ENCODE data around the gene RAI1. TPM values are rescaled to one million over a fixed set of nuclear protein-coding genes. Genes with fewer than 3 reads are reported as not detected.
"Not testable (repeated sequence)": the region's sequence is repeated elsewhere in the genome, so short reads cannot be mapped to it uniquely, and the experiment has no call there.

Gene RAI1
- total RNA-seq, 1 donor from 2014 or later, result 25.1 TPM

GRCh38 chr17:17794382-17794781 lies 113.1 kb downstream of the RAI1 start:
- intact Hi-C loops (cut with micrococcal nuclease), result no loop called here

GRCh38 chr17:17795296-17795695 lies 114.0 kb downstream of the RAI1 start:
- intact Hi-C loops (cut with micrococcal nuclease), result no loop called here

GRCh38 chr17:17795946-17796786 lies 114.9 kb downstream of the RAI1 start:
- intact Hi-C loops (cut with micrococcal nuclease), result no loop called here

- intact Hi-C loops (cut with micrococcal nuclease), result no loop called here
Measured at GRCh38 chr17:17796787-17797061, 115.5 kb downstream of the RAI1 start.

- intact Hi-C loops (cut with micrococcal nuclease), result no loop called here
Measured at GRCh38 chr17:17797119-17797809, 116.0 kb downstream of the RAI1 start.

GRCh38 chr17:17798010-17798556 lies 116.8 kb downstream of the RAI1 start:
- intact Hi-C loops (cut with micrococcal nuclease), result no loop called here

GRCh38 chr17:17798573-17799255 lies 117.5 kb downstream of the RAI1 start:
- intact Hi-C loops (cut with micrococcal nuclease), result no loop called here

- intact Hi-C loops (cut with micrococcal nuclease), result no loop called here
Measured at GRCh38 chr17:17800504-17801021, 119.3 kb downstream of the RAI1 start.

GRCh38 chr17:17801800-17802481 lies 120.7 kb downstream of the RAI1 start:
- intact Hi-C loops (cut with micrococcal nuclease), result no loop called here

GRCh38 chr17:17804007-17804406 lies 122.7 kb downstream of the RAI1 start:
- intact Hi-C loops (cut with micrococcal nuclease), result no loop called here

- intact Hi-C loops (cut with micrococcal nuclease), result no loop called here
Measured at GRCh38 chr17:17805575-17805974, 124.3 kb downstream of the RAI1 start.

GRCh38 chr17:17806035-17806434 lies 124.8 kb downstream of the RAI1 start:
- intact Hi-C loops (cut with micrococcal nuclease), result no loop called here

- intact Hi-C loops (cut with micrococcal nuclease), result no loop called here
Measured at GRCh38 chr17:17806611-17807274, 125.5 kb downstream of the RAI1 start.

- intact Hi-C loops (cut with micrococcal nuclease), result no loop called here
Measured at GRCh38 chr17:17807440-17807839, 126.2 kb downstream of the RAI1 start.

- intact Hi-C loops (cut with micrococcal nuclease), result not testable (repeated sequence)
Measured at GRCh38 chr17:17808200-17808599, 126.9 kb downstream of the RAI1 start.

GRCh38 chr17:17808706-17809432 lies 127.6 kb downstream of the RAI1 start:
- intact Hi-C loops (cut with micrococcal nuclease), result no loop called here

- intact Hi-C loops (cut with micrococcal nuclease), result no loop called here
Measured at GRCh38 chr17:17809531-17810083, 128.3 kb downstream of the RAI1 start.

- intact Hi-C loops (cut with micrococcal nuclease), result no loop called here
Measured at GRCh38 chr17:17810084-17810894, 129.0 kb downstream of the RAI1 start.

GRCh38 chr17:17810895-17811248 lies 129.6 kb downstream of the RAI1 start:
- intact Hi-C loops (cut with micrococcal nuclease), result no loop called here

Measured in T-helper 2 cell treated with Interferon-gamma antibody and Interleukin-4, amounts not matched to agents 100 ng/mL and 5 ng/mL, for 36 hours (primary cell).